GM19193 (cell line): Measurements from ENCODE around the gene UTP14A.

Source experiments
- POLR2A ChIP-seq: IDR thresholded peaks from 4 replicates; pipeline ENCODE4 v1.6.1; 2011; ENCODE audit not compliant: insufficient read depth, insufficient read length; ENCODE audit errors: extremely low read depth

The UTP14A gene

GRCh38 chrX:129905787-129906580 is at the start of gene UTP14A:
TSS of gene UTP14A (plus strand) at chrX:129906164. CDS start at chrX:129906211, 47 bp downstream.
- peak; percentile 69 for TF ChIP-seq POLR2A

- TF ChIP-seq POLR2A = no peak
These were observed 33.4 kb upstream of the UTP14A start for GRCh38 chrX:129872524-129872923.

GRCh38 chrX:129875669-129876068 is 30.3 kb upstream of the UTP14A start:
- no peak for TF ChIP-seq POLR2A

GRCh38 chrX:129876771-129877305 is 29.1 kb upstream of the UTP14A start:
- no peak for TF ChIP-seq POLR2A

GRCh38 chrX:129877401-129877800 is 28.6 kb upstream of the UTP14A start:
- no peak for TF ChIP-seq POLR2A

- no peak for TF ChIP-seq POLR2A
These were observed 5.9 kb upstream of the UTP14A start for GRCh38 chrX:129900054-129900453.

- TF ChIP-seq POLR2A = no peak
These were observed 2.7 kb downstream of the UTP14A start for GRCh38 chrX:129908636-129909035.

- TF ChIP-seq POLR2A = no peak
These were observed 19.5 kb downstream of the UTP14A start for GRCh38 chrX:129925305-129926092.

- no peak for TF ChIP-seq POLR2A
These were observed 25.0 kb downstream of the UTP14A start for GRCh38 chrX:129930941-129931410.

- TF ChIP-seq POLR2A = peak; percentile 24
These were observed 25.5 kb downstream of the UTP14A start for GRCh38 chrX:129931411-129932015.

GRCh38 chrX:129932016-129932820 is 26.3 kb downstream of the UTP14A start:
- TF ChIP-seq POLR2A = no peak

GRCh38 chrX:129932821-129933321 is 26.9 kb downstream of the UTP14A start:
- no peak for TF ChIP-seq POLR2A

- TF ChIP-seq POLR2A = no peak
These were observed 27.7 kb downstream of the UTP14A start for GRCh38 chrX:129933700-129934099.

- no peak for TF ChIP-seq POLR2A
These were observed 28.5 kb downstream of the UTP14A start for GRCh38 chrX:129934461-129934860.
